ENCODE results near the gene CSTF2T. TPM values are rescaled to one million over a fixed set of nuclear protein-coding genes. Genes with fewer than 3 reads are reported as not detected.
"Not testable (repeated sequence)": the region's sequence is repeated elsewhere in the genome, so short reads cannot be mapped to it uniquely, and the experiment has no call there.

CSTF2T gene
- total and polyA plus RNA-seq, 2 donors (not counting 3 experiments of a cell fraction or from before 2014, with no cell fraction given): 4.8 to 19.8 TPM

GRCh38 chr10:51689536-51689935, 9.9 kb downstream of the CSTF2T start:
- no peak overlapping the region for H3K27ac ChIP-seq (ENCODE audit: insufficient read depth, low read depth, low read length)
- POLR2A ChIA-PET: no interaction called here
- intact Hi-C loops (cut with micrococcal nuclease) (no loop called here), dilution Hi-C loops (cut with MboI; ENCODE audit: extremely low pct_ligation_motif_present, low sequenced_read_pairs) (no loop called here)
- DNase-seq (ENCODE audit: low read depth, low spot score) (no peak), FAIRE-seq (no peak)
- no peak overlapping the region for H3K4me3 ChIP-seq (replicated peaks in 1 of 3; ENCODE audit: insufficient read depth in 1 of 3, low read depth in 1 of 3, low read length in 3 of 3)
- BruUV-seq (replicated peaks): no TSS peak
- H3K4me2 ChIP-seq (ENCODE audit: insufficient read depth, low read length): no peak overlapping the region
- no peaks in the 10 kb centered on the region for H4K20me1 ChIP-seq (replicated peaks; ENCODE audit: control insufficient read depth, extremely low read depth, insufficient read depth, low read length)
- no peaks in the 10 kb centered on the region for H3K79me2 ChIP-seq (ENCODE audit: control insufficient read depth, insufficient read depth, low read length)
- H3K4me1 ChIP-seq (ENCODE audit: control insufficient read depth, extremely low read depth, insufficient read depth, low read length): peaks cover 10% of the 10 kb centered on the region
- CTCF ChIA-PET: no interaction called here
- H2AFZ ChIP-seq (ENCODE audit: low read depth, low read length): no peak overlapping the region
- no peak overlapping the region for H3K9ac ChIP-seq (replicated peaks; ENCODE audit: extremely low read depth, insufficient read depth, low read length)
- no peaks in the 10 kb centered on the region for H3K36me3 ChIP-seq (ENCODE audit: control insufficient read depth in 2 of 2, extremely low read depth in 1 of 2, insufficient read depth in 2 of 2, low read length in 2 of 2)
- no peak for TF ChIP-seq POLR2A (IDR thresholded peaks at IDR 0.05; ENCODE audit: low read depth, low read length)
- TF ChIP-seq POLR2AphosphoS5 (IDR thresholded peaks at IDR 0.05; ENCODE audit: insufficient read depth, low read depth, low read length): no peak
- no peak for TF ChIP-seq FOS (IDR thresholded peaks at IDR 0.05; ENCODE audit: borderline replicate concordance, insufficient read depth, low read length)
- no peak for TF ChIP-seq EZH2 (IDR thresholded peaks at IDR 0.05; ENCODE audit: borderline replicate concordance, low read depth, low read length, severe bottlenecking)
- no peak for TF ChIP-seq GATA2 (IDR thresholded peaks at IDR 0.05; ENCODE audit: insufficient read depth, insufficient read length, low read depth, low read length)
- TF ChIP-seq MAX (IDR thresholded peaks at IDR 0.05; ENCODE audit: insufficient read depth, insufficient read length): no peak
- no peak for TF ChIP-seq JUN (IDR thresholded peaks at IDR 0.05; ENCODE audit: borderline replicate concordance, insufficient read depth, insufficient read length, low read depth)
- no peak for TF ChIP-seq MYC (IDR thresholded peaks at IDR 0.05; ENCODE audit: low read depth, low read length)
- TF ChIP-seq CTCF (IDR thresholded peaks at IDR 0.05; ENCODE audit: extremely low read depth in 1 of 2, insufficient read depth in 1 of 2, low read depth in 1 of 2, low read length in 2 of 2): no peak
- no peaks in the 10 kb centered on the region for H3K27me3 ChIP-seq (ENCODE audit: control insufficient read depth in 2 of 2, insufficient read depth in 2 of 2, low read length in 2 of 2)
- no peaks in the 10 kb centered on the region for H3K9me3 ChIP-seq (replicated peaks; ENCODE audit: control insufficient read depth, insufficient read depth, low read length)
- H3K9me1 ChIP-seq (replicated peaks; ENCODE audit: control insufficient read depth, extremely low read depth, insufficient read depth, low read length): no peaks in the 10 kb centered on the region

GRCh38 chr10:51688826-51689225, 10.6 kb downstream of the CSTF2T start:
- dilution Hi-C loops (cut with MboI; ENCODE audit: extremely low pct_ligation_motif_present, low sequenced_read_pairs); H3K79me2 ChIP-seq (ENCODE audit: control insufficient read depth, insufficient read depth, low read length); H4K20me1 ChIP-seq (replicated peaks; ENCODE audit: control insufficient read depth, extremely low read depth, insufficient read depth, low read length); H3K4me1 ChIP-seq (ENCODE audit: control insufficient read depth, extremely low read depth, insufficient read depth, low read length); H3K9me3 ChIP-seq (replicated peaks; ENCODE audit: control insufficient read depth, insufficient read depth, low read length); H3K9me1 ChIP-seq (replicated peaks; ENCODE audit: control insufficient read depth, extremely low read depth, insufficient read depth, low read length); H3K4me2 ChIP-seq (ENCODE audit: insufficient read depth, low read length); intact Hi-C loops (cut with micrococcal nuclease); FAIRE-seq; H3K27me3 ChIP-seq (ENCODE audit: control insufficient read depth in 2 of 2, insufficient read depth in 2 of 2, low read length in 2 of 2); BruUV-seq (replicated peaks); POLR2A ChIA-PET; H3K9ac ChIP-seq (replicated peaks; ENCODE audit: extremely low read depth, insufficient read depth, low read length); H2AFZ ChIP-seq (ENCODE audit: low read depth, low read length); H3K27ac ChIP-seq (ENCODE audit: insufficient read depth, low read depth, low read length); CTCF ChIA-PET; H3K4me3 ChIP-seq (replicated peaks in 1 of 3; ENCODE audit: insufficient read depth in 1 of 3, low read depth in 1 of 3, low read length in 3 of 3); DNase-seq (ENCODE audit: low read depth, low spot score); H3K36me3 ChIP-seq (ENCODE audit: control insufficient read depth in 2 of 2, extremely low read depth in 1 of 2, insufficient read depth in 2 of 2, low read length in 2 of 2): not testable (repeated sequence)

Data from endothelial cell of umbilical vein (primary cell).